ENCODE data around the gene NMU.
"Not testable (repeated sequence)": the region's sequence is repeated elsewhere in the genome, so short reads cannot be mapped to it uniquely, and the experiment has no call there.

NMU gene

GRCh38 chr4:55635741-55636655 lies at the start of gene NMU:
NMU (minus strand) TSS chr4:55636298; CDS start chr4:55636192, 106 bp downstream.
- no peak for DNase-seq

- no peak for DNase-seq
These were observed 48.2 kb upstream of the NMU start for GRCh38 chr4:55684276-55684675.

DNA sequence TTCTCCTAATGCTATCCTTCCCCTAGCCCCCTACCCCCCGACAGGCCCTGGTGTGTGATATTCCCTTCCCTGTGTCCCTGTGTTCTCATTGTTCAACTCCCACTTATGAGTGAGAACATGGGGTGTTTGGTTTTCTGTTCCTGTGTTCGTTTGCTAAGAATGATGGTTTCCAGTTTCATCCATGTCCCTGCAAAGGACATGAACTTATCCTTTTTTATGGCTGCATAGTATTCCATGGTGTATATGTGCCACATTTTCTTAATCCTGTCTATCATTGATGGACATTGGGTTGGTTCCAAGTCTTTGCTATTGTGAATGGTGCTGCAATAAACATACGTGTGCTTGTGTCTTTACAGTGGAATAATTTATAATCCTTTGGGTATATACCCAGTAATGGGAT lies 46.7 kb upstream of the NMU start:
- DNase-seq, result not testable (repeated sequence)

- no peak for DNase-seq
These were observed 46.2 kb upstream of the NMU start for GRCh38 chr4:55682295-55682694.

DNA sequence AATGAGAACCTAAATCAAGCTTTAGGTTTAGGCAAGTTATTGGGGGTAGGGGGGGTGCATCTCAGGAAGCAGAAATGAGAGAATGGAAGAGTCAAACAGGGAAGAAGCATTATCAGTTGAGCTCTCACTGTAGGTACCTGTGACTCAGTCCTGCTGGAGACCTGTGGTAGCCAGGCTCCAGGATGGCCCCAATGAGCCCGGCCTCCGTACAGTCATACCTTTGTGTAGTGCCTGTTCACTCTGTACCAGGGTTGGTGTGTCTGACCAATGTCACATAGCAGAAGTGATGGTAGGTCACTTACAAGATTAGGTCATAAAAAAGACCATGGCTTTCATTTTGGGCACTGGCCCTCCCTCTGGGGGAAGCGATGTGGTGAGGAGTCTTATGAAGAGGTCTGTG lies 45.3 kb upstream of the NMU start:
- no peak for DNase-seq

DNA sequence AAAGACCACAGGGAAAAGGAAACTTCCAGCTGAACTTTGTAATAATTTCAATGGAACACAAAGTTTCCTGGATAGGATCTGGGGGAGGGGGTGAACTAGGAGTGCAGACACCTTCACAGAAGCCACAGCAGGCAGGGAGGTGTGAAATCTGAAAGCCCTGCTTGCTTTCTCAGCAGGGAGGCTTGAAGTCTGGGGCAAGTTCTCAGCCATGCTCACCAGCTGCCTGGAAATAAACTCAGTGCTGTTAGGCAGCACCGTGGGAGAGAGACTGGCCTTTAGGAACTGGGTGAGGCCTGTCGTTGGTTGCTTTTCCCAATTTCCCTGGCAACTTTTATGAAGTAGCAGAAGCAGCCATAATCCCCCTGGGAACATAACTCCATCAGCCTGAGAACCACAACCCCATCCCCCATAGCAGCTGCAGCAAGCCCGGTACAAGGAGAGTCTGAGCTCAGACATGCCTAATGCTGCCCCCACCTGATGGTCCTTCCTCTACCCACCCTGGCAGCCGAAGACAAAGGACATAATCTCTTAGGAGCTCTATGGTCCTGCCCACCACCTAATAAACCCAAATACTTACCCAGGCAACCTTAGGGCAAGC lies 39.2 kb upstream of the NMU start:
- no peak for DNase-seq

DNA sequence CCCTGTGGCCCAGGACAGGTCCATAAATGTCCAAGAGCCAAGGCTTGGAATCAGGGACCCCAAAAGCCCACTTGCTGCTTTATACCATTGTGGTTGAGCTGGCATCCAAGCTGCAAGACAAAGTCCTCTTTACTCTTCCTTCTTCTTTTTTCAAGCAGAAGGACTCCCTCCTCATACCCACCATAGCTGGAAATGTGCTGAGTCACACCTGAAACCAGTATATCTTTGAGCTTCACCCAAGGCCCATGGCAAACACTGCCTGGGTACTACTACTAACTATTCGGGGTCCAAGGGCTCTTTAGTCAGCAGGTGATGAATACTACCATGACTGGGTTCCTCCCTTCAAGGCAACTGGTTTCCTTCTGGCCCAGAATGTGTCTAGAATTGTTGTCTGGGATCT lies 37.3 kb upstream of the NMU start:
- DNase-seq, result no peak

DNA sequence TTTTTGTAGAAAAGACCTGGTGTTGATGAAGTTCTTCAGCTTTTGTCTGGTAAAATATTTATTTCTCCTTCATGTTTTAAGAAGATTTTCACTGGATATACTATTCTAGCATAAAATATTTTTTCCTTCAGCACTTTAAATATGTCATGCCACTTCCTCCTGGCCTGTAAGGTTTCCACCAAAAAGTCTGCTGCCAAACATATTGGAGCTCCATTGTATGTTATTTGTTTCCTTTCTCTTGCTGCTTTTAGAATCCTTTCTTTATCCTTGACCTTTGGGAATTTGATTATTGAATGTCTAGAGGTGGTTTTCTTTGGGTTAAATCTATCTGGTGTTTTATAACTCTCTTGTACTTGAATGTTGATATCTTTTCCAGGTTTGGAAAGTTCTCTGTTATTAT lies 35.6 kb upstream of the NMU start:
- DNase-seq, result no peak

DNA sequence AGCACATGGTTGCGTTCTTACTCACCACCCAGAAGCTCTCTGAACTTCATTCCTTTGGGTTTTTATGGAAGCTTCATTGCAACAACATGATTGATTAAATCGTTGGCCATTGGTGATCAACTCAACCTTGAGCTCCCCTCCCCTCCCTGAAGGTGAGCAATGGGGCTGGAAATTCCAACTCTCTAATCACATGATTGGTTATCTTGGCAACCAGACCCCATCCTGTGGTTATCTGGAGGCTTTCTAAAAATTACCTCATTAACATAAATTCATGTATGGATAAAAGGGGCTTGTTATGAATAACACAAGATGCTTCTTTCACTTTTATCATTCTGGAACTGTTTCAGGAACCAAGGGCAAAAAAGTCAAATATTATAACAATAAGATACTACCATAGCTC lies 34.6 kb upstream of the NMU start:
- no peak for DNase-seq

DNA sequence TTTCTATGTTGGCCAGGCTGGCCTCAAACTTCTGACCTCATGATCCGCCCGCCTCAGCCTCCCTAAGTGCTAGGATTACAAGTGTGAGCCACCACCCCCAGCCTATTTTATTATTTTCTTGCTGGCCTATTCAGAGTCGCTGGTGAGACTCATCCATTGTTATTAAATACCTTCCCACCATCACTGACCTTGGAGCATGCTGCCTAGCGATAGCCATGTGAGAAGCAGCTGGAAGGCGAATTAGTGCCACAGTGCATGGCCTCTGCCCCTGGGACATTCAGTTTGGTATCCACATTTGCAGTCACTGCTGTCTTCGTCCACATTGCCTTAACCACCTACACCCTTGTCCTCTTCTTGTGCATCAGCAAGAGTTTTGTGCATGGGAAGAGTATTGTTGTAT lies 32.4 kb upstream of the NMU start:
- DNase-seq, result no peak

GRCh38 chr4:55666535-55666934 lies 30.4 kb upstream of the NMU start:
- no peak for DNase-seq

DNA sequence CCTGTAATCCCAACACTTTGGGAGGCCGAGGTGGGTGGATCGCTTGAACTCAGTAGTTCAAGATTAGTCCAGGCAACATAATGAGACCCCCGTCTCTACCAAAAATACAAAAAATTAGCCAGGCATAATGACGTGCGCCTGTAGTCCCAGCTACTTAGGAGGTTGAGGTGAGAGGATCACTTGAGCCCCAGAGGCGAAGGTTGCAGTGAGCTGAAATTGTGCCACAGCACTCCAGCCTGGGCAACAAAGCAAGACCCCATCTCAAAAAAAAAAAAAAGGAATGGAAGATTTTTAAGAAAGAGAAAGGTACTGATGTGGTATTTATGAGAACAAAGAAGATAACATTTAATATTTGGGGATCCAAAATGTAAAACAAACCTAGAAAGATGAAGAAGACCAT lies 27.0 kb upstream of the NMU start:
- DNase-seq, result no peak

DNA sequence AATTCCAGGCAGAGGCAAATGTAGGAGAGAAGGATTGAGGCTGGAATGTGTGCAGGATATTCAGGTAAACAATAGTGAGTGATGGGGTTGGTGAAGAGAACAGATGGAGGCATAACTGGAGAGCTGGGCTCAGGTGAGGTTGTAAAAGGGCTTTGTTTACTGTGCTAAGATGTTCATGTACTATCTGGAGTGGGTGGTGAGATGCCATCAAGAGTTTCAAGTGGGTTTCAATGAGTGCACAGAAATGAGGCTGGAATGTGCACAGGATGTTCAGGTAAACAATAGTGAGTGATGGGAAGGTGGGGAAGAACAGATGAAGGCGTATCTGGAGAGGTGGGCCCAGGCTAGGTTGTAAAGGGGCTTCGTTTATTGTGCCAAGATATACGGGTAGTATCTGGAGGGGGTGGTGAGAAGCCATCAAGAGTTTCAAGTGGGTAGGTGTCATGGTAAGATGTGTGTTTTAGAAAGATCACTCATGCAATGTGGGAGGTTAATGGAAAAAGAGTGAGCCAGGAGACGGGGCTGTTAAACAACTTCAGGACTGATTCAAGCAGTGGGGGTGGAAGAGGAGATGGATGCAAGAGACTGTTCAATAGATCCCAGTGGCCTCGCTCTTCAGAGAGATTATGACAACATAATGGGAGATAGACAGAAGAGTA lies 25.4 kb upstream of the NMU start:
- DNase-seq, result no peak

- no peak for DNase-seq
These were observed 22.6 kb upstream of the NMU start for GRCh38 chr4:55658657-55659056.

DNA sequence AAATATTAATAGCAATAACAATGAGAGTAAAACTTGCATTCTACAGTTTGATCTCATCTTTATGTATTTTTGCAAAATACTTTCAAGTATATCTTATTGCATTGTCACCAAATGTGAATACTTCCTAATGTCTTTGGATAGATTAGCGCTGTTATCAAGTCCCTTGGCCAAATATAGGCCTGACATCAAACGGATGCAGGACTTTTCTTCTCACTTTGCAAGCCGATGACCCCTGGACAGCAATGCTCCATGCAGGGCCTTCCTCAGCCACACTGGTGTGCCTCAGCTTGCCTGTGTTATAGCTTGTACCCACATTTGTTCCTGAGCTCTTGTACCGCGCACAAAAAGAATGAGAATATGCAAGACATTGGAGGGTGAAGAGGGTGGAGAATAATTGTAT lies 18.0 kb upstream of the NMU start:
- no peak for DNase-seq

DNA sequence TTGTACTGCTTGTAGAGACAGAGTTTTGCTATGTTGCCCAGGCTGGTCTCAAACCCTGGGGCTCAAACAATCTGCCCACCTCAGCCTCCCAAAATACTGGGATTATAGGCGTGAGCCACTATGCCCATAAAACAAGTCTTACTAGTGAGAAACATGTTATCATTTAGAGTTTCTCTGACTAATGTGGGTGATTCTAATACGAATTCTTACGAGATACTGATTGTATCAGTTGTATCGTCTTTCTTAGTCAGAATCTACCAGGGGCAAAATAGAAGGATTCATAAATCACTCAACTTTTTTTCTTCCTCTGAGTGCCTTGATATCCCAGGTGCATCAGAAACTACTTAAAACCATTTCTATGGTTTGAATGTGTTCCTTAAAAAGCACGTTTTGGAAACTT lies 14.4 kb upstream of the NMU start:
- no peak for DNase-seq

- no peak for DNase-seq
These were observed 1.2 kb upstream of the NMU start for GRCh38 chr4:55637272-55637820.

DNA sequence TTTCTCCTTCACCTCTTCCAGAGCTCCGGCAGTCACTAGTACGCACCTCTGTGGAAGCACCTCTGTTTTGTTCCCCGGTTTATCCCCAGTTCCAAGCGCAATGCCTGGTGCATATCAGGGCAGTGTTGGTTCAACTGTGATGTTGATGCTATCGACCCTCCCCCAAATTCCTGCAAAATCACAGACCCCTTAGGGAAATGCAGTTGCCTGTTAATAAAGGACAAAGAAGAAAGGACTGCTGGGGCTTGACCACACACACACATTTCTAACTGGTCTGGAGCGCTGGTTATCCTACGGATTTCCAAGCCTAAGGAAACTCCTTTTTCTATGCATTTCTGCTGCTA lies 530 bp upstream of the NMU start:
- no peak for DNase-seq

- no peak for DNase-seq
These were observed 816 bp downstream of the NMU start for GRCh38 chr4:55635282-55635681.

DNA sequence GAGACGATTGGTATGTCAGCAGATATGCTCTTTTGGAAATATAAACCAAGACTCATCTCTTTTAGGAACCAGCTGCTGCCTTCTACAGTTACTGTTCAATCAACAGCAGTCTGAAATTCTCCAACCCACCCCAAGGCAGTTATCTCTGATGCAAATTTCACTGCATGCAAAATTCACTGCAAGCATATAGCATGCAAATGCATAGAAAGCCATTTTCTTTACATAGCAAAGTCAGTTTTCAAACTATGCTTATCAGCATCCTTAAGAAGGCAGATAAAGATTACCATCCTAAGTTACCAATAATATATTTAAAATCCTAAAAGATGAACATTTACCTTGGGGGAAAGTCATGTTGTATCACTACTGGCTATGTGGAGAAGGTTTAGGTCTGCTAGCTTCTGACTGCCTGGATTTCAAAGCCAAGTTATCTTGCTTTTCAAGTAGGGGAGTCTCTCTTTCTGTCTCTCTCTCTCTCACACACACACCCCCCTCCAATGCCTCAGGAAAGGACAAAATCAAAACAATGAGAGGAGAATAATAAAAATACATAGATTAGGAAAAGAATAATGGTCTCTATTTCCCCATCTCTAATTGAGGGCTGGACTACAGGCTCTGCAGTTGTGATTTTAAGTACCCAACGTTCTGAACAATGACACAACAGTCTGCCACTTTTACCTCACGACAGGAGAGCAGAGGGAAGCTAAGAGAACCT lies 1.5 kb downstream of the NMU start:
- no peak for DNase-seq

GRCh38 chr4:55633903-55634302 lies 2.2 kb downstream of the NMU start:
- DNase-seq, result no peak

GRCh38 chr4:55625835-55626234 lies 10.3 kb downstream of the NMU start:
- DNase-seq, result no peak

DNA sequence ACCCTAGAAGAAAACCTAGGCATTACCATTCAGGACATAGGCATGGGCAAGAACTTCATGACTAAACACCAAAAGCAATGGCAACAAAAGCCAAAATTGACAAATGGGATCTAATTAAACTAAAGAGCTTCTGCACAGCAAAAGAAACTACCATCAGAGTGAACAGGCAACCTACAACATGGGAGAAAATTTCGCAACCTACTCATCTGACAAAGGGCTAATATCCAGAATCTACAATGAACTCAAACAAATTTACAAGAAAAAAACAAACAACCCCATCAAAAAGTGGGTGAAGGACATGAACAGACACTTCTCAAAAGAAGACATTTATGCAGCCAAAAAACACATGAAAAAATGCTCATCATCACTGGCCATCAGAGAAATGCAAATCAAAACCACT lies 12.0 kb downstream of the NMU start:
- DNase-seq, result not testable (repeated sequence)
